Stimulated activated CD4-positive, alpha-beta T cell treated with anti-CD3 and anti-CD28 coated beads, Interleukin-12 subunit alpha, Interleukin-12 subunit beta, amount 100 ng/mL, for 48 hours (primary cell): ENCODE measurements around the gene FNDC7.
A peak's percentile ranks its signal among the peaks of the same experiment; 100 is the strongest.
"Not testable (repeated sequence)": the region's sequence is repeated elsewhere in the genome, so short reads cannot be mapped to it uniquely, and the experiment has no call there.

Experiments used
- DNase-seq, 3 donors: peaks; one replicate each; pipeline ENCODE4 v3.0.0-alpha.2; 2020; ENCODE audit warnings: low read depth in 2 of 3, low spot score in 1 of 3

Gene FNDC7

DNA sequence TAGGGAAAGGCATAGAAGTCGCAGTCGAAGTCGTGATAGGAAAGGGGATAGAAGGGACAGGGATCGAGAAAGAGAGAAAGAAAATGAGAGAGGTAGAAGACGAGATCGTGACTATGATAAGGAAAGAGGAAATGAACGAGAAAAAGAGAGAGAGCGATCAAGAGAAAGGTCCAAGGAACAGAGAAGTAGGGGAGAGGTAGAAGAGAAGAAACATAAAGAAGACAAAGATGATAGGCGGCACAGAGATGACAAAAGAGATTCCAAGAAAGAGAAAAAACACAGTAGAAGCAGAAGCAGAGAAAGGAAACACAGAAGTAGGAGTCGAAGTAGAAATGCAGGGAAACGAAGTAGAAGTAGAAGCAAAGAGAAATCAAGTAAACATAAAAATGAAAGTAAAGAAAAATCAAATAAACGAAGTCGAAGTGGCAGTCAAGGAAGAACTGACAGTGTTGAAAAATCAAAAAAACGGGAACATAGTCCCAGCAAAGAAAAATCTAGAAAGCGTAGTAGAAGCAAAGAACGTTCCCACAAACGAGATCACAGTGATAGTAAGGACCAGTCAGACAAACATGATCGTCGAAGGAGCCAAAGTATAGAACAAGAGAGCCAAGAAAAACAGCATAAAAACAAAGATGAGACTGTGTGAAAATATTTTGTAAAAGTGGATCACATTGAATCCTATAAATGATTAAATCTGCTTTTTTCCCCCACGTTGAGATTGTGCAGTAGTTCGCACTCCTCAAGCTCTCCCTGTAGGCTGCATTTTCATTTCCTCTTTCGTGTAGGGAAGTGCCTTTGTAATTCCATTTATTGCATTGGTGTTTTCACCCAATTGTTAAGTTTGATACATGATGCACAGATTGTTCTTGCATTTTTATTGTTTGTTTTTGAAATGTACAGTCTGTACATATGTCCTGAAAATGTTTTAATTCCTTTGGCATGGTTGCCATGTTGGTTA, 13.1 kb upstream of the FNDC7 start:
- no peak for DNase-seq

DNA sequence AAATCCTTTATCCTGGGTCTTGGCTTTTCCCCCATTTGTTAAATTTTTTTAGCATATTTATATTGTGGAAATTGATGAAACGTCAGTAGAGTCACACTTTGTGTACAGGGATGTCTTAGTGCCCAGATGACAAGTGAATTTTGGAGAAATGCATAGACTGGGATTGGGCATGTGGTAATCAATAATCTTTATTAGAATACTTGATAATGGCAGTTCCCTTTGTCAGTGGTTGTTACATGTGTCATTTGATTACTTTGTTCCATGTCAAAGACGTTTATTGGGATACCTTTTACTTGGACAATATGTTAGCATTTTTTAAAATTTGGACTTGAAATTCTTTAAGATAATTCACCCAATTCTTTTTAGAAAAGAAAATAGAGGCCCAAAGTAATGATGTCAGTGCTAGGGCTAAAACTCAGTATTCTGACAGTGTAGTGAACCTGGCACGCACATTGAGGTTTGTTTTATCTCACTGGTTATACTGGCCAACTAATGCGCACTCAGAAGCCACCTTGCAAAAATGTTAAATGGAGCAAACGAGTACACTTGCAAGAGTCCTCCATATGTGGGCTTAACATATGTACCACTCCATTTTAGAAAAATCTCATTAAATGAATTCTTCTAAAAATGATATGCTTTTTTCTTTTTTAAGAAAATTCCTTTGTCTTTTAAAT, 11.4 kb upstream of the FNDC7 start:
- DNase-seq, result no peak

DNA sequence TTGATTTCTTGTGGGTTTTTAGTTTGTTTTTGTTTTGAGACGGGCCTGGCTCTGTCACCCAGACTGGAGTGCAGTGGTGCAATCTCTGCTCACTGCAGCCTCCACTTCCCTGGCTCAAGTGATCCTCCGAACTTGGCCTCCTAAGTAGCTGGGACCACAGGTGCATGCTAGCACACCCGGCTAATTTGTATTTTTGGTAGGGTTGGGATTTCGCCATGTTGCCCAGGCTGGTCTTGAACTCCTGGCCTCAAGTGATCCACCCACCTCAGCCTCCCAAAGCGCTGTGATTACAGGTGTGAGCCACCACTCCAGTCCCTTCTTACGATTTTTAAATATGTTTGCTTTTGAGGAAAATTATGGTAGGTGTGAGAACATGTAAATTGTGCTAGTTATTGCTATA, 10.6 kb upstream of the FNDC7 start:
- DNase-seq, result not testable (repeated sequence)

DNA sequence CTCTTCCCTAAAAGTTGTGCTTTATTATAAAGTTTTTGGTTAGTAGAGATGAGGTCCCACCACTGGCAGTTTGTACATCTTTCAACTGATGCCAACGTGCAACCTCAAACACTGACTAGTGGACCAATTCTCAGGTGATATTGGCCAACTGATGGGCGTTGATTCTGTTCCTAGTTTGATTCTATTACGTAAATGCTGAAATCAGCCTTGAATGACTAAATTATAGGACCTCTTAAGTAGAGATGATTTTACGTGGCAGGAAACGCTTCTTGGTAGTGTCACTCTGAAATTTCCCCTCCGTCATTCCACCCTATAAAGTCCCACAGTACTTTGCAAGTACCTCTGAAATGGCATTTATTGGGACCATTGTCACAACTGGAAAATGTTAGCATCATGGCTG, 8.8 kb upstream of the FNDC7 start:
- DNase-seq, result peak in 1 of 3 donors; percentile 30

DNA sequence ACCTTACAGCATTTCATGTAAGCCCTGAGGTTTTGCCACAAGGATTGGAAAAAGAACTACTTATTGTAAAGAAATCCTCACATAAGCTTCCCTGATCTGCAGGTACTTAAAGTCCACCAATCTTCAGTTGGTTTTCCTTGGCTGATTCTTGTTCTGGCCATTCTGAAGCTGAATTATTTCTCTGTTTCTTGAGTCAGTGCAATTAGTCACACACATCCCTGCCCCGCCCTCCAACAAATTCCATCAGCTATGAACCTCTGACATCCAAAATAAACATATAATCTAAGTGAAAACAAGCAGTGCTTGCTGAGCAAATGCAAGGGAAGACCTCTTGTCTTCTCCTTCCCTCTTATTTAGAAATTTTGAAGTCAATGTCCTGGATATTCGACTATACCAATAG, 8.2 kb upstream of the FNDC7 start:
- no peak for DNase-seq

DNA sequence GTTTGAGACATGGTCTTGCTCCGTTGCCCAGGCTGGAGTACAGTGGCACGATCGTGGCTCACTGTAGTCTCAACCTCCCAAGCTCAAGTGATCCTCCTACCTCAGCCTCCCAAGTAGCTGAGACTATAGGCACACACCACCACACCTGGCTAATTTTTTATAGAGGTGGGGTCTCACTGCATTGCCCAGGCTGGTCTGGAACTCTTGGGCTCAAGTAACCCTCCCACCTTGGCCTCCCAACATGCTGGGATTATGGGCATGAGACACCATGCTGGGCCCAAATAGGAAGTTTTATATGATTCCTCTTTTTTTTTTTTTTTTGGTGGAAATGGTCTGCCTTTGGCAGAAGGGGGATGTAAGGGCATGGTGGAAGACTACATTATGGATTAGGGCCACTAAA, 6.1 kb upstream of the FNDC7 start:
- DNase-seq, result no peak

DNA sequence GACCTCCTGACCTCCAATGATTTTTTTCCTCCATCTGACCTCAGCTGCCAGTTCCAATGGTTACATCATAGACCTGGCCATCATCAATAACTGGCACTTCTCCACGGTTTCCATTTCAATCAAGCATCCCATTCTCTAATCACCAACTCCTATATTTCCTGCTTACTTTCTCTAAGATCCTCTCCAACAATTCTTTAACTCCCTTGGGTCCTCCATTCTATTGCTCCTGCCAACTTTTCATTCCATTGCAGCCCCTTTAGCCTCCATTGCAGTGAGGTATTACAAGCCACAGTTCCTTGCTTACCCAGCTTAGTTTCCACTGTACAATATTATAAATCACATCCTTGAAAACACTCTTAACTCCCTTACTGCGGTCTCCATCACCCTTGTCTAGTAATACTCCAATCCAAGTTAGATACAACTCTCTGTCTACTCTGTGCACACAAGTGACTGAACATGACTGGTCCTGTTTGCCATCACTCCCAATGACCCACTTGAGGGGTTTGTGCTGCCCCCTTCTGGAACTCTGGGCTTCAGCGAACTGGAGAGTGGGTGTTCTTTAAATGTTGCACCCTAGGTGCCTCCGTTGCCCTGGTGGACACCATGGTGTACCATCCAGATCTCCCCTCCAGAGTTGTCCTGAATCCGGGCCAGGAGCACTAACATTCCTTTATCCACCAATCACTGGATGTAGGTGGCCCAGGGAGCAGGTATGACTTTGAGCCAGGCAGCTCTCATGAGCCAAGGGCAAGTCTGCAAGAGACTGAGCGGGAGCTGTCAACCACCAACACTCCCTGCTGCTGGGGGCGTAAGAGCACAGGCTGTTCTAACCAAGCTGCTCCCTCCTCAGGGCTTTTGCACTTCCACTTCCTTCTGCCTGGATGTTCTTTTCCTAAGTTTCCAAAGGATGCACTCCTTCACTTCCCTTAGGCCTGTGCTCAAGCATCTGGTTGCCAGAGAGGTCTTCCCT, 3.7 kb upstream of the FNDC7 start:
- DNase-seq, result peak; percentile 31 to 41 (median 37)

DNA sequence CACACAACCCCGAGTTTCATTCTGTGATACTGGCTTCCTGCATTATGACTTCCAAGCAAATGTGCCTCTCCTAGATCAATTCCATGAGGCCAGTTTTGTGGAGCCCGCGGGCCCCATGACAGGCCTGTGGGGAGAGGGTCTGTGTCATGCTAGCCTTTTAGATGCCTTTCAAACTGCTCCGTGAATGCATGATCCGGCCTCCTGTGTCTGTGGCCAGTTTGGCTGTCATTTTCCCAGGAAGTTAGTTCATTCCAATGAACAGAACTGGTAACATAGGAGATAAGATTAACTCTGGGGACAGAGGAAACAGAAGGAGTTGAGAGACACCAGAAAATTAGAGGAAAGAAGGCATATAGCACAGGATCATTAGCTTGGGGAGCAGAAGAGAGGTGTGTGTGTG, 3.2 kb downstream of the FNDC7 start:
- DNase-seq, result no peak

DNA sequence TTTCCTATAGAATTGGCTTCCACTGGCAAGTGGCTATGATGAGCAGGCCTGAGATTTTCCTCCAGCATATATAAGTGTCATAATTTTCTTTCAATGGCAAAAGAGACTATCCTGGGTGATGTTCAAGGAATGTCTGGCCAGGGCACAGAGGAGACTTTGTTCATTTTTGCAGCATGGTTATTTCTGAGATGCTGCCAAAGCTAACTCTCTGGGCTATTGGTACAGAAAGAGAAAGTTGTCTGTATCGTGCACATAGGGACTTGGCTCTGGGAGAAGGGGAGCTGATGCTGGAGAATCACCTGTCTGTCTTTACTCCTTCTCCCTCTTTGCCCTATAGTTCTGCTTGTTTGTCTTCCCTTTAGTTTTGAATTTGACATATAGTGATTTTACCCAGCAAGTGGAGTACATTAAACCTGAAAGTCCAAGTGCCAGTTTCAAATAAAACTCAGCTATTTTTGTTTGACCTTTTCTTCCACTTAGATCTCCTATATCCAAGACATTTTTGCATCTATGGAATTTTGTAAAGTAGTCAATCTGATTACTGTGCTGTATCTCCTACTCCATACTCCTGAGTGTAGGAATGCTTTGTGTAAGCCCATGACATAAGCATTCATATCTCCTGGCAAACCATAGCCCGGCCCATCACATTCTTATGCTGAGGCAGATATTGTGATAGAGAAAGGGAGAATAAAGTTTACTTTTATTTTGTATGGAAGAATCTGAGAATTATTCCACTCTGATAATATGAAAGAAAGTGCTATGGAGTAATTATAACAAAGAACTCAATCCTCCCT, 3.9 kb downstream of the FNDC7 start:
- no peak for DNase-seq

DNA sequence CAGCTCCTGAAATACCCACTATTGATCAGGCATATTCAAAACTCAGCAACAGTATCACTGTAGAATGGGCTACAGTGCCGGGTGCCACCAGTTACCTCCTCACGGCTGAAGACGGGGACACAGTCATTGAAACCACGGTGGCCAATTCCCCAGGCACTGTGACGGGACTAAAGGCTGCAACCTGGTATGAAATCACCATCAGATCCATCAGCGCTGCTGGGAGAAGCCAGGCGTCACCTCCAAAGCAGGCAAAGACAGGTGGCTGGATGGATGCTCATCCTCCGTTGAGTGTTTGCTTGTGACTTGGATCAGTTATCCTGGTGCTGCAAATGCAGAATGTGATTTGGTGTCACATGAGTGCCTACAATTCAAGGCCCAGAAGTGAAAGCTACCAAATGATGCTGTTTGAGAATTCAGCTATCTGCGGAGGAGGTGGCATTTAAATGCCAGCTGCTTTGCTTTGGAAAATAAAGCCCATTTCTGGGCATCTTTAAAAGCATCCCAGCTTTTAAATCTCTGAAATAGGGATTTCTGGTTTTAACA, 5.1 kb downstream of the FNDC7 start:
- DNase-seq, result no peak

DNA sequence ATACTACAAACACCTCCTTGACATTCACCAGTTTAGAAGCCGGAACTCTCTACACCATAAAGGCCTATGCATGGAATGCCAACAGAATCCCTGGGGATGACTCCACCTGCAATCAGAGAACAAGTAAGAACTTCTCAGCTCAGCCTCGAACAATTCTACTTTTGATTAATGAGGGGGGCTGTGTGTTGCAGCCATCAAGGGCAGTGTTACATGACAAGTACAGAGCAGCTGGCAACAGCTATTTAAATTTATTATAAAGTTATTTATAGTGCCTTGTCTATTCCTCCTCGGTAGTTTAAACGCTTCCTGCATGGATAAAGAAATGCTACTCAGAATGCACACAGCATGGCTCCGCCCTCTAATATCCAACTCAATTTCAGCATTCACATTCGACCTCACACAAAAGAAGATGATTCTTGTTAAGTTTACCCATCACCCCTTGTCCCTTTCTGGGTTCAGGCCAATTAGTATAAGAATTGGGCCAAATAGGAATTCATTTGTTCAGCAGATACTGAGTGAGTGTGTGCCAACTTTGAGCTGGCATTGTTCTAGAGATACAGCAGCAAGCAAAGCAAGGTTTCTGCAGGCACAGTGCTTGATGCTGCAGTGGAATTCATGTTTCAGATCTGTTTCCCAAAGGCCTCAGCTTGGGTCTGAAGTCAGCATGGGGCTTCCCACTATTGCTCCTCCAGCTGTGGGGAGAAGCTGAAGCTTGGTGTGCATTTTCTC, 6.4 kb downstream of the FNDC7 start:
- DNase-seq, result no peak

DNA sequence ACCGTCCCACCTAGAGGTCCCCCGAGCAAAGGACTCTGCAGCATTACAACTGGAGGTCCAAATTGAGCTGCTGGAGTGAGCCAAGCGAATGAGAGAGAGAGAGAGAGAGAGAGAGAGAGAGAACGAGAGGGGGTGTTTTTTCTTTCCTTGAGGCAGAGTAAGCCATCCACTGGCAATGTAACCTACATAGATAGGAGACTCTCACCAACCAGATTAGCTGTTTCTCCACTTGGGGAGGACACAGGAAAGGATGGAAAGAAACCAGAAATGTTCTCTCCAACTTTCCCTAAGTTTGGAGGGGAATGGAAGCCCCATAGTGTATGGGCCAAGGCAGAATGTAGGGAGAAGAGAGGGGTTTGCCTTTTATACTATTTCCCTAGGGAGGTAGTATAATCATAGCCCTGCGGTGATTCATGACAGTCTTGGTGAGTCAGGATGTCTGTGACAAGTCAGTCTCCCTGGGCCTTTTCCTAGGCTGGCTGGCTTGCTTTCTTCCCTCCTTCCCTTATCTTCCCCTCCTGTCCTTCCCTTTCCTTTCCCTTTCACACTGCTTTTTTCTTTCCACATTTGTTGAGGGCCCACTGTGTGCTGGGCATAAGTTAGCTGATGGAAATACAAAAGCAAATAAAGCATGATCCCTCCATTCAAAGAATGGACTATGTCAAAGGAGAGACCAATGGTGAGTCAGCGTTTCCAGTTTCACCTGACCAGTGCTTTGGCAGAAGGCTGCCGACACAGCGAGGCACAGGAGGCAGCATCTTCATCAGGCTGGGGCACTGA, 7.1 kb downstream of the FNDC7 start:
- DNase-seq, result no peak

DNA sequence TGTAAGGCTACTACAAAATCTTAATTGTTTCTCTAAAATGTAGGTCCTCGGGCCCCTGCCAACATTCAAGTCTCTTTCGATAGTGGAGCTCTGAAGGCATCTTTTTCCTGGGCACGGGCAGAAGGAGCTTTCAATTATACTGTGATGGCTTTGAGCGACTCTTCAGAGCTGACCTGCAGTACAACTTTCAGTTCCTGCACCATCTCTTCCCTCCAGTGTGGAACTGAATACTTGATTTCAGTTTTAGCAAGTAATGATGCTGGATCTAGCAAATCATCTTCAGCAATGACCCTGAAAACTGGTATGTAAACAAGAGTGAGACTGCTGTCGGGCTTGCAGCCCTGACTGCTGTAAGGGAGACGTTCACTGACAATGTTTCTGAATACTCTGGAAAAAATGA, 9.6 kb downstream of the FNDC7 start:
- no peak for DNase-seq

DNA sequence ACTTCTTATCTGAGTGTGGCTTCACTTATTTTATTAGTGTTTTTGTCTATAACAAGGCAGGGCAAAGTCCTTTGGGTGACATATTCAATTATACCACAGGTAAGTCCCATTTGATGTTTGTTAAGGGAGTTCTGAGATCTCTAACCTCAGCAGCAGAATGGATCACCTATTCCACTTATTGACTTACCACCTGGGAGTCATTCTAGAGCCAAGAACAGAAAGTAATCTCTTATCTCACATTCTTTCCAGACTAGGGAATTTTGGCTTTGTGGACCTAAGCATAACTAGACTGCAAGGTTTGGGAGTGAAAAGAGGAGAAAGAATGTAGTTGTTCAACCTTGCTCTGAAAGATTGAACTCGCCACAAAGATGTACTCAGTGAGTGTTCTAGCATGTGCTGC, 13.2 kb downstream of the FNDC7 start:
- no peak for DNase-seq

DNA sequence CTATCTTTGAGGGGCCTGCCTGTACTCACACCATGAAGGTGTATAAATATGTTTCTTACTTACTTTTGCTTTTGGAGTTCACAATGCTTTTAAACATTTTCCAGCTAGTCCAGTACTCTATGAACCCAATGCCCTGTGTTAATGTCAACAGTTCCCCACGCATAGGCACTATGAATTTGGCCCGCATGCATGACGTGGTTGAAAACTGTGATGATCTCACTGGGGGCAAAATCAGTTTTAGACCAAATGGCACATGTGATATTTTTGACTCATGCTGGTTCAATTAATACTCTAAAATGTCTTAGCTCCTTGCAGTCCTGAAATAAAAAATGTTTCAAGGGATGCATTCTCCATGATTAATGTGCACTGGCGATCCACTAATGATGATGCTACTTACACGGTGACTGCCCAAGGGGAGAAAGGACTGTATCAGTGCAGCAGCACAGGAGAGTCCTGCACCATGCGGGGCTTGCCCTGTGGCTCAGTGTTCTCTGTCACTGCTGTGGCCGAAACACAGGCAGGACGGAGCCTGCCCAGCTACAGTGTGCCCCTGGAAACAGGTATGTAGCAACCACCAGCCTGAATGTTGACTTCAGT, 15.7 kb downstream of the FNDC7 start:
- no peak for DNase-seq

DNA sequence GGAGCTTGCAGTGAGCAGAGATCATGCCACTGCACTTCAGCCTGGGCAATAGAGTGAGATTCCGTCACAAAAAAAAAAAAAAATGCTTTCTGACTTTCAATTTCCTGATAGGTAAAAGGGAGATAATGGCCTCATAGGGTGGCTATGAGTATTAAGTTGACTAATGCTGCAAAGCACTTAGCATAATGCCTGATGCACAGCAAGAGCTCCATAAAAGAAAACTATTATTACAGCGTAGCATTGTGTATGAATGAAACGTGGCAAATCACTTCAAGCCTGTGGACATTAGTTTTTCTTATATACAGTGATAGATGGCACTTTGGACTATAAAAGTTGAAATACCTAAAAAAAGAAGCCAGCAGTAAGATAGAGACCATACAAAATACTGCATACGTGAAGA, 16.8 kb downstream of the FNDC7 start:
- DNase-seq, result no peak

DNA sequence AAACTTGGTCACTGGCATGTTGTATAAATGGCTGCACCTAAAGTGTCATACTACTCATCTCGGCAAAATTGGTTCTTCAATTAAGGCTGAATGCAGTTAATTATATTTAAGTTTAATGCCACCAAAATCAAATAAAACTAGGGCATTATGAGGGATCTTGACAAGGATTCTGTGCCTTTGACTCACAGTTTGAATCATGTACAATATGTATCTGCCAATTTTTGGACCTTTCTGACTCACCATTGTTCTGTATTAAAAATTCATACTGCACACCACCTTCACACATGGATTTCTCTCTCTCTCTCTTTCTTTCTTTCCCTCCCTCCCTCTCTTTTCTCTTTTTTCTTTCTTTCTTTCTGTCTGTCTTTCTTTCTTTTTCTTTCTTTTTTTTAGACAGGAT, 19.7 kb downstream of the FNDC7 start:
- no peak for DNase-seq

DNA sequence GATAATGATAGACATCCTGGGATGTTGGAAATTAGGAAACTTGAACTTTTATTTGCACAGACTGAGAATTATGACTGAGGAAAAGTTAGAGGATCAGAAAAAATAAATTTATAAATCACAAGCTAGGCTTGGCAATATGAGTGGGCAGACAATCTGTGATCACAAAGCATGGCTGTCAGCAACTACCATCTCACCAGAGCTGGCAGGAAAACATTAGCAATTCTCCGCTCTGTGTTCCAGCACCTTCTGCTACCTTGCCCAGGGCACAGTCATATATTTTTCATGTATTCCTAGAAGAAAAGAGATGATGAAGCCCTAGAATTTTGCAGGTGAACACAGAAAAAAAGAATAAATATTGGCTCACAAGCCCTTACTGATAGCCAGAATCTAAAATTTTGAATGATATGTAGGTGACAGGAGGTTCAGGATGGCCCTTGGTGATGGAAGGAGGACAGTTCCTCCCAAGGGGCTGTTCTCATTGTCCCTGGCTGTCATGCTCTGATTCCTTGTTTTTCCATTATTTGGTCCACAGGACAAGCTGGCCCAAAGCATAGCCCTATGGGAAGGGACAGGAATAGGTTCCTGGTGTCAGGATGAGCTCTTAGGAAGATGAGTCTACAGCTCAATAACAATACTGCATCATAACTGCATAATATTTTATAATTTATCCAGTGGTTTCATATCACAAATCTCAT, 21.6 kb downstream of the FNDC7 start:
- DNase-seq, result no peak
